ENCODE data around the gene NT5C1A. TPM values are rescaled to one million over a fixed set of nuclear protein-coding genes. Genes with fewer than 3 reads are reported as not detected.
A peak's percentile ranks its signal among the peaks of the same experiment; 100 is the strongest.

The NT5C1A gene
- total RNA-seq, 2 experiments from 2014 or later, result not detected

DNA sequence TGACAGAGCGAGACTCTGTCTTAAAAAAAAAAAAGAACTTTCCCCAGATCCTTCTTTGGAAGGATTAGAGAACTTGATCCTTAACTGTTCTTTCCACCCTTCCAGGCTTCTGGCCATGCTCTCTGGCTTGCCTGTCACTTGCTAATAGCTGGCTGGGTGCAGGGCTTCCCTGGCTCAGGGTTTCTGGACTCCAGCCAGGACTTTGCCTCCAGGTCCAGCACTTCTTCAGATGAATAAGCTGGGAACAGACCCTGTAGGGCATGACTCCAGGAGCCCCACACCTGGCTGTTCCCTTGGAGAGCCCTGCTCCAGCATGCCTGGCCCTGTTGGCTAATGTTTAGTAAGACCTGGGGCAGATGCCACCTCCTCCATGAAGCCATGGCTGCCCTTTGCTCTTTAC is 3.3 kb upstream of the NT5C1A start:
- POLR2A ChIA-PET, result no interaction called here
- DNase-seq, result no peak
- Mint-ChIP-seq H3K9me3 (no peaks in the 10 kb centered on the region), H3K4me3 (no peak overlapping the region), H3K27ac (no peak overlapping the region), H3K27me3 (peaks cover 9% of the 10 kb centered on the region), H3K4me1 (ENCODE audit: low read depth) (no peaks in the 10 kb centered on the region), H3K36me3 (no peaks in the 10 kb centered on the region)
- intact Hi-C loops (cut with micrococcal nuclease), result no loop called here
- CTCF ChIA-PET, result interaction anchor here (0.6 to 11.7 kb wide), 2 partner anchors 16 to 1652 kb away, joined by 3 to 158 read pairs; no protein-coding TSS in a partner anchor

- H3K27ac Mint-ChIP-seq, result no peak overlapping the region
- H3K9me3 Mint-ChIP-seq, result no peaks in the 10 kb centered on the region
- ChIA-PET POLR2A (no interaction called here), CTCF (interaction anchor here (0.7 to 11.7 kb wide), 19 partner anchors 8 to 581 kb away, joined by 3 to 158 read pairs (median 5); partner anchors contain the start of gene HPCAL4)
- no peak overlapping the region for H3K4me3 Mint-ChIP-seq
- DNase-seq, result no peak
- H3K36me3 Mint-ChIP-seq, result no peaks in the 10 kb centered on the region
- H3K27me3 Mint-ChIP-seq, result peaks cover 25% of the 10 kb centered on the region
- H3K4me1 Mint-ChIP-seq (ENCODE audit: low read depth), result no peaks in the 10 kb centered on the region
- intact Hi-C loops (cut with micrococcal nuclease), result no loop called here
These were observed 1.3 kb upstream of the NT5C1A start for GRCh38 chr1:39673215-39673614.

GRCh38 chr1:39672551-39672947 is 642 bp upstream of the NT5C1A start:
- peak; percentile 54 for DNase-seq
- Mint-ChIP-seq H3K27me3 (peaks cover 25% of the 10 kb centered on the region), H3K4me3 (peak overlapping the region; percentile 36), H3K4me1 (ENCODE audit: low read depth) (peaks cover 3% of the 10 kb centered on the region), H3K36me3 (no peaks in the 10 kb centered on the region), H3K9me3 (no peaks in the 10 kb centered on the region), H3K27ac (no peak overlapping the region)
- POLR2A ChIA-PET, result no interaction called here
- CTCF ChIA-PET, result interaction anchor here (0.7 to 11.7 kb wide), 18 partner anchors 9 to 481 kb away, joined by 3 to 158 read pairs (median 6); partner anchors contain the start of gene HPCAL4
- intact Hi-C loops (cut with micrococcal nuclease), result no loop called here

DNA sequence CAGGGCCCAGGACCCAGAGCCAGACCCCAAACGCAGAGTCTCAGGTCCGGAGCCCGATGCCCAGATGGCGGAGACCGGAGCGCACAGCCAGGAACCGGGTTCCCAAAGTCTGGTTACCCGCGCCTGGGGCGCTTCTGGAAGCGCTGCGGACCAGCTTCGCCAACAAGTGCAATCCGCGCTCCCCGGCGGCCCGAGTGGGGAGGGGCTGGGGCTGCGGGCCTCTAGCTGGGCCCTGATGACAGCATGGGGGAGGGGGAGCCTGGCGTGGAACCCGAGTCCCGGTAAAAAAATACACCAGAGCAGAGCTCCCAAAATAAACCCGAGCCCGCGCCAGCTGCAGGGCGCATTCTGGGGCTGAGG is 494 bp downstream of the NT5C1A start:
- no peak overlapping the region for H3K27ac Mint-ChIP-seq
- POLR2A ChIA-PET, result interaction anchor here (0.5 to 1.4 kb wide), 3 partner anchors 10 to 570 kb away, joined by 3 to 5 read pairs (median 4); no protein-coding TSS in a partner anchor

DNA sequence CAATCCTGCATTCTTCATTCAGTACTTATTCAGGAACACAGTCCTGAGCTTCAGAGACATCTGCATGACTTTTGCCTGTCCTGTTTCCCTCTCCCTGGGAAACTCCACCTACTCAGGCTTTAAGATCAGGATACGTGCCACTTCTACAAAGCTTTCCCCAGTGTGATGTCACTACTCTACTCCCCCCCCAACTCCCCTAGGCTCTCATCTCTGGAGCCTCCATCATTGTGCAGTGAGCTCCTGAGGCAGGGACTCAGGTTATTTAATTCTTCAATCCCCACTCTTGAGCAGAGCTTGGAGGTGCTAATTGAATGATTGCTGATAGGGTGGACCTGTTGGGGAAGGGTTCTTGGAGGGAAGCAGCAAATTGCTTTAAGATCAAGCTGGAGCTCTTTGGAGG is 1.2 kb downstream of the NT5C1A start:
- no peak overlapping the region for H3K27ac Mint-ChIP-seq
- intact Hi-C loops (cut with micrococcal nuclease), result no loop called here
- H3K4me3 Mint-ChIP-seq, result peak overlapping the region; percentile 16
- H3K9me3 Mint-ChIP-seq, result no peaks in the 10 kb centered on the region
- H3K36me3 Mint-ChIP-seq, result no peaks in the 10 kb centered on the region
- peaks cover 20% of the 10 kb centered on the region for H3K4me1 Mint-ChIP-seq (ENCODE audit: low read depth)
- no peak for DNase-seq
- ChIA-PET CTCF (interaction anchor here (0.8 to 11.7 kb wide), 9 partner anchors 10 to 147 kb away, joined by 3 to 158 read pairs (median 11); no protein-coding TSS in a partner anchor), POLR2A (interaction anchor here (0.5 to 1.4 kb wide), 3 partner anchors 11 to 571 kb away, joined by 3 to 5 read pairs (median 4); no protein-coding TSS in a partner anchor)
- peaks cover 27% of the 10 kb centered on the region for H3K27me3 Mint-ChIP-seq

More for the DNA sequence above, 494 bp downstream of the NT5C1A start:
- H3K9me3 Mint-ChIP-seq, result no peaks in the 10 kb centered on the region
- DNase-seq, result no peak
- H3K27me3 Mint-ChIP-seq, result peaks cover 25% of the 10 kb centered on the region
- H3K4me1 Mint-ChIP-seq (ENCODE audit: low read depth), result peaks cover 14% of the 10 kb centered on the region
- CTCF ChIA-PET, result interaction anchor here (1.0 to 11.7 kb wide), 12 partner anchors 10 to 146 kb away, joined by 3 to 158 read pairs (median 12); partner anchors contain the start of gene HPCAL4
- no peak overlapping the region for H3K4me3 Mint-ChIP-seq
- intact Hi-C loops (cut with micrococcal nuclease), result no loop called here
- H3K36me3 Mint-ChIP-seq, result no peaks in the 10 kb centered on the region

GRCh38 chr1:39668894-39669293 is 3.0 kb downstream of the NT5C1A start:
- H3K27ac Mint-ChIP-seq, result no peak overlapping the region
- H3K4me3 Mint-ChIP-seq, result no peak overlapping the region
- intact Hi-C loops (cut with micrococcal nuclease), result loop anchor here (5.0 to 10.0 kb wide), 2 partner anchors 48 to 474 kb away; no protein-coding TSS in a partner anchor

DNA sequence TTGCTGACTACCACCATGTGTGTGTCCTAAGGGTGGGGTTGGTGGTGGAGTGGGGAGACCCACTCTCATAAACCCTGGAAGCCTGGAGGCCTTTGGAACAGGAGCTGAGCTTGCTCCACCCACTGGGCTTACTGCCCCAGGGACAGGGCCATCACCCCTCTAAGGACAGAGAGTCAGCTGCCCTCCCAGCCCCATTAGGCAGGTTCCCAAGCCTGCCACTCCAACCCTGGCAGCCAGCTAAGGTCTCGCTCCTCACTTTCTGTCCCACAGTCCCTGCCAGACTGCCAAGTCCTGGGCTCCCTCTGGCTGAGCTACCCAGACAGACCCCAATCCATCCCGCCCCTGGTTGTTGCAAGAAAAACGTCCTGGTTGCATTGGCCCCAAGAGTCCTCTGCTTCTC is 3.8 kb downstream of the NT5C1A start:
- no peak overlapping the region for H3K4me3 Mint-ChIP-seq
- H3K4me1 Mint-ChIP-seq (ENCODE audit: low read depth), result peaks cover 20% of the 10 kb centered on the region
- H3K9me3 Mint-ChIP-seq, result no peaks in the 10 kb centered on the region
- ChIA-PET POLR2A (no interaction called here), CTCF (interaction anchor here (0.6 to 11.7 kb wide), 4 partner anchors 9 to 62 kb away, joined by 7 to 158 read pairs (median 18); no protein-coding TSS in a partner anchor)
- H3K27ac Mint-ChIP-seq, result no peak overlapping the region
- H3K36me3 Mint-ChIP-seq, result no peaks in the 10 kb centered on the region
- intact Hi-C loops (cut with micrococcal nuclease), result loop anchor here (5.0 to 10.0 kb wide), 2 partner anchors 49 to 473 kb away; no protein-coding TSS in a partner anchor
- DNase-seq, result no peak
- peaks cover 27% of the 10 kb centered on the region for H3K27me3 Mint-ChIP-seq

More at GRCh38 chr1:39668894-39669293, 3.0 kb downstream of the NT5C1A start:
- Mint-ChIP-seq H3K36me3 (no peaks in the 10 kb centered on the region), H3K4me1 (ENCODE audit: low read depth) (peaks cover 20% of the 10 kb centered on the region), H3K9me3 (no peaks in the 10 kb centered on the region), H3K27me3 (peaks cover 27% of the 10 kb centered on the region)
- CTCF ChIA-PET, result interaction anchor here (1.6 to 11.7 kb wide), 3 partner anchors 10 to 62 kb away, joined by 6 to 158 read pairs (median 53); no protein-coding TSS in a partner anchor
- POLR2A ChIA-PET, result no interaction called here
- no peak for DNase-seq

GRCh38 chr1:39666772-39667171 is 5.1 kb downstream of the NT5C1A start:
- ChIA-PET POLR2A (interaction anchor here (0.7 to 1.5 kb wide), 3 partner anchors 9 to 25 kb away, joined by 3 to 4 read pairs (median 3); partner anchors contain the start of gene HPCAL4), CTCF (interaction anchor here (0.6 to 11.7 kb wide), 8 partner anchors 7 to 1133 kb away, joined by 3 to 158 read pairs (median 4); no protein-coding TSS in a partner anchor)
- Mint-ChIP-seq H3K27me3 (peaks cover 27% of the 10 kb centered on the region), H3K9me3 (no peaks in the 10 kb centered on the region), H3K36me3 (no peaks in the 10 kb centered on the region), H3K4me3 (no peak overlapping the region), H3K27ac (peak overlapping the region; percentile 47), H3K4me1 (ENCODE audit: low read depth) (peaks cover 20% of the 10 kb centered on the region)
- intact Hi-C loops (cut with micrococcal nuclease), result loop anchor here (2.0 to 10.0 kb wide), 4 partner anchors 24 to 472 kb away; partner anchors contain the start of gene HPCAL4
- peak; percentile 71 for DNase-seq

DNA sequence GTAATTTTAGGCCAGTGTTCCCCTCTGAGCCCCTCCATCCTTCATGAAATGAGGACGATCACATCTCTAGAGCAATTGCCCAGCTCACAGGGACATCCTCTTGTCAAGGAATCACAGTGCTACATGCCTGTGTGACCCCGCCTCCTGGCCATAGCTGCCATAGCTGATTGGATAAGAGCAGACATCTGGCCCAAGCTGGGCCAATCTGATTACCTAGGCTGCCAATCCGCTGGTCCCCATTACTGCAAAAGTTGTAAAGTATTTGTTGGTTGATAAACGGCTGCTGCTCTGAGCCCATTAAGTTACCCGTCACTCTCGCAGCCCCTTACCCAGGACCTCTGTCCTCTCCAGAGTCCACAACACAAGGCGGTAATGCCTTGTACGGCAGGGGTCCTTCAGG is 8.3 kb downstream of the NT5C1A start:
- peaks cover 20% of the 10 kb centered on the region for H3K4me1 Mint-ChIP-seq (ENCODE audit: low read depth)
- no peak overlapping the region for H3K4me3 Mint-ChIP-seq
- ChIA-PET CTCF (no interaction called here), POLR2A (no interaction called here)
- no peak for DNase-seq
- intact Hi-C loops (cut with micrococcal nuclease), result loop anchor here (10.0 kb wide), 1 partner anchor 469 kb away; no protein-coding TSS in a partner anchor
- H3K27ac Mint-ChIP-seq, result no peak overlapping the region
- peaks cover 6% of the 10 kb centered on the region for H3K27me3 Mint-ChIP-seq
- no peaks in the 10 kb centered on the region for H3K9me3 Mint-ChIP-seq
- H3K36me3 Mint-ChIP-seq, result no peaks in the 10 kb centered on the region

DNA sequence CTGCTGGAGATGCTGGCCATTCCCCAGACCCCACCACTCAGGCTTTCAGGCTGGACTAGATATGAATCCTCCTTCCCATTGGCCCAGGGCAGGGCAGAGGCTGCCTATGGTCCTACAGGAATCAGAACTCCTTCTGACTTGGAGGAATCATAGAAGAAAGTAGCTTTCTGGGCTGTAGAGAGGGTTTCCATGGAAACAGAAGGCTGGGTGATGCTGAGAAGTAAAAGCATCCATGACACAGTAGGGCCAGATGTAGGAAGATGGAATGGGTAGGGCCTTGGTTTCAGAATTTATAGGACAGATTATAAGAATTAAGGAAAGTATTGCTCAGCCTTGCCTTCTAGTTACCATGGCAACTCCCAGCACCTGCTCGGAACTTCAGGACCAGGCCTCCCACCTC is 9.0 kb downstream of the NT5C1A start:
- H3K4me1 Mint-ChIP-seq (ENCODE audit: low read depth), result peaks cover 21% of the 10 kb centered on the region
- CTCF ChIA-PET, result interaction anchor here (0.6 to 0.9 kb wide), 2 partner anchors 54 to 56 kb away, joined by 3 to 4 read pairs; no protein-coding TSS in a partner anchor
- peaks cover 2% of the 10 kb centered on the region for H3K27me3 Mint-ChIP-seq
- intact Hi-C loops (cut with micrococcal nuclease), result loop anchor here (10.0 kb wide), 1 partner anchor 468 kb away; no protein-coding TSS in a partner anchor
- POLR2A ChIA-PET, result no interaction called here
- no peak for DNase-seq
- no peak overlapping the region for H3K4me3 Mint-ChIP-seq
- H3K9me3 Mint-ChIP-seq, result no peaks in the 10 kb centered on the region
- no peak overlapping the region for H3K27ac Mint-ChIP-seq
- no peaks in the 10 kb centered on the region for H3K36me3 Mint-ChIP-seq

- H3K27ac Mint-ChIP-seq, result no peak overlapping the region
- H3K4me1 Mint-ChIP-seq (ENCODE audit: low read depth), result peaks cover 9% of the 10 kb centered on the region
- ChIA-PET POLR2A (no interaction called here), CTCF (interaction anchor here (0.9 to 9.8 kb wide), 10 partner anchors 11 to 84 kb away, joined by 3 to 383 read pairs (median 29); partner anchors contain the start of genes HEYL, HPCAL4, NT5C1A and PABPC4)
- no peaks in the 10 kb centered on the region for H3K36me3 Mint-ChIP-seq
- H3K27me3 Mint-ChIP-seq, result peaks cover under 1% of the 10 kb centered on the region
- H3K4me3 Mint-ChIP-seq, result no peak overlapping the region
- no peaks in the 10 kb centered on the region for H3K9me3 Mint-ChIP-seq
- intact Hi-C loops (cut with micrococcal nuclease), result no loop called here
- no peak for DNase-seq
These were observed 12.4 kb downstream of the NT5C1A start for GRCh38 chr1:39659538-39659937.

DNA sequence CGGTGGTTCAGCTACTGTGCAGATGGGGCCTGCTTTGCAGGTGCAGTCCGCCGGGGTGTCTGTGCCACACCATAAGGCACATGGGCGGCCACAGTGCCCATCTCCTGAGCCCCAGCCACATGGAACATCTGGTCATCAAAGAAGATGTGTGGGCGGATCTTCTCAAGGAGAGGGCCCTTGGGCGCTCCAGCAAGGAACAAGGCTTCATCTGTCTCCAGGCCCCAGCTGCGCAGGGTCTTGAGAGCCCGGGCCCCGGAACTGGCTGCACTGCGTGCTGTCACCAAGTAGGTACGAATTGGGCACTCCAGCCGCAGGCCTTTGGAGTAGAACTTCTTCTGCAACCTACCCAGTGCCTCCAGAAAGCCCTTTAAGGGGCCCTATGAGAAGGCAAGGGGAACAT is 12.8 kb downstream of the NT5C1A start:
- Mint-ChIP-seq H3K4me1 (ENCODE audit: low read depth) (peaks cover 9% of the 10 kb centered on the region), H3K9me3 (no peaks in the 10 kb centered on the region), H3K36me3 (no peaks in the 10 kb centered on the region), H3K27me3 (peaks cover 5% of the 10 kb centered on the region), H3K27ac (no peak overlapping the region), H3K4me3 (no peak overlapping the region)
- ChIA-PET CTCF (interaction anchor here (0.7 to 9.8 kb wide), 22 partner anchors 11 to 561 kb away, joined by 3 to 383 read pairs (median 14); partner anchors contain the start of genes HEYL, HPCAL4, NT5C1A and PABPC4), POLR2A (no interaction called here)
- no peak for DNase-seq
- intact Hi-C loops (cut with micrococcal nuclease), result no loop called here

All from activated CD4-positive, alpha-beta memory T cell treated with anti-CD3 and anti-CD28 coated beads for 36 hours (primary cell).